ENCODE measurements around the gene SEMA4B. TPM values are rescaled to one million over a fixed set of nuclear protein-coding genes. Genes with fewer than 3 reads are reported as not detected.
A peak's percentile ranks its signal among the peaks of the same experiment; 100 is the strongest.

SEMA4B gene
- total and polyA plus RNA-seq, 2 of the 8 experiments (the other 6 are each of a cell fraction or from before 2014, with no cell fraction given) = 42.7 to 43.0 TPM

- Histone ChIP-seq H2AK5ac (ENCODE audit: low read depth, low read length) (no peak overlapping the region), H2BK5ac (ENCODE audit: low read depth, low read length) (no peak overlapping the region), H3K9me3 (ENCODE audit: insufficient read depth in 2 of 2, low read depth in 1 of 2, low read length in 1 of 2) (no peaks in the 10 kb centered on the region), H4K20me1 (replicated peaks in 1 of 2; ENCODE audit: control insufficient read depth in 1 of 2, insufficient read depth in 2 of 2, low read length in 2 of 2) (peaks cover 0 to 2% of the 10 kb centered on the region in 2 experiments), H3K9ac (replicated peaks in 1 of 4; ENCODE audit: extremely low read depth in 1 of 4, low read depth in 3 of 4, low read length in 3 of 4) (no peak overlapping the region), H4K8ac (ENCODE audit: extremely low read depth, insufficient read depth, low read length) (peak overlapping the region; percentile 57; the same call in 1 of the 2 replicates), H3K14ac (ENCODE audit: insufficient read length) (no peak overlapping the region), H3K27me3 (replicated peaks in 1 of 4; ENCODE audit: control insufficient read depth in 3 of 4, extremely low read depth in 1 of 4, insufficient read depth in 3 of 4, low read length in 3 of 4) (no peaks in the 10 kb centered on the region), H3K4me1 (replicated peaks in 1 of 4; ENCODE audit: control insufficient read depth in 3 of 4, insufficient read depth in 4 of 4, low read length in 3 of 4) (peaks cover 0 to 8% (median 5%) of the 10 kb centered on the region in 4 experiments; a peak in 6 of 7 replicates), H2AFZ (ENCODE audit: low read length) (no peak overlapping the region), H3K56ac (replicated peaks; ENCODE audit: insufficient read length, low read depth, low read length) (no peak overlapping the region), H3K23ac (ENCODE audit: insufficient read length) (no peak overlapping the region), H3K79me2 (ENCODE audit: control insufficient read depth in 1 of 2, insufficient read depth in 2 of 2, low read length in 2 of 2) (no peaks in the 10 kb centered on the region), H3K36me3 (ENCODE audit: control insufficient read depth in 2 of 4, insufficient read depth in 4 of 4, low read length in 3 of 4) (no peaks in the 10 kb centered on the region), H3K23me2 (ENCODE audit: low read depth, low read length) (peaks cover 2% of the 10 kb centered on the region; the same call in 1 of the 2 replicates), H3K4ac (replicated peaks; ENCODE audit: insufficient read length, low read depth, low read length) (no peak overlapping the region), H2BK120ac (replicated peaks; ENCODE audit: low read depth, low read length) (no peak overlapping the region), H2BK20ac (ENCODE audit: low read length) (no peak overlapping the region), H2BK15ac (ENCODE audit: low read length) (no peak overlapping the region), H3K79me1 (ENCODE audit: low read depth, low read length) (peaks cover 3% of the 10 kb centered on the region; the same call in 1 of the 2 replicates), H3K27ac (ENCODE audit: low read depth, low read length) (no peak overlapping the region), H3K18ac (ENCODE audit: extremely low read depth, low read length) (no peak overlapping the region), H4K91ac (replicated peaks; ENCODE audit: insufficient read length, low read length) (no peak overlapping the region), H4K5ac (ENCODE audit: insufficient read length, low read depth, low read length) (no peak overlapping the region), H3K4me3 (ENCODE audit: extremely low read depth in 1 of 4, insufficient read depth in 2 of 4, low read depth in 3 of 4, low read length in 4 of 4) (no peak overlapping the region), H2BK12ac (ENCODE audit: low read depth, low read length) (0 out of 2 replicates have a peak overlapping the region, but pooled peaks have one; percentile 9), H3K4me2 (ENCODE audit: insufficient read depth in 1 of 2, low read depth in 2 of 2, low read length in 2 of 2) (no peak overlapping the region)
- DNase-seq (ENCODE audit: low read depth in 1 of 2, low spot score in 2 of 2) (no peak), FAIRE-seq (no peak)
- ChIA-PET CTCF (ENCODE audit: partially characterized antibody) (interaction anchor here (0.7 to 3.7 kb wide), 8 partner anchors 10 to 74 kb away, joined by 3 to 14 read pairs (median 4); partner anchors contain the start of gene SEMA4B), POLR2A (ENCODE audit: partially characterized antibody) (interaction anchor here (1.5 to 1.7 kb wide), 2 partner anchors 9 to 13 kb away, joined by 5 to 12 read pairs; partner anchors contain the start of gene SEMA4B)
- 86% methylated on average over 5 of the region's 7 CpGs; no CpG with 5 or more reads in 1 of the 2 experiments for WGBS, 2 experiments (ENCODE audit: extremely low coverage in 1 of 2, insufficient coverage in 1 of 2, insufficient read length in 1 of 2, insufficient replicate concordance in 2 of 2, low coverage in 1 of 2, low lambda C conversion rate in 2 of 2, missing lambda C conversion rate in 1 of 2)
- TF ChIP-seq RFX5 (IDR thresholded peaks at IDR 0.05; ENCODE audit: borderline replicate concordance, low read depth, low read length) (no peak), KDM5A (IDR thresholded peaks at IDR 0.05; ENCODE audit: low read length) (no peak), SAP30 (IDR thresholded peaks at IDR 0.05; ENCODE audit: insufficient read depth, insufficient replicate concordance, low read length) (no peak), BCL11A (IDR thresholded peaks at IDR 0.05; ENCODE audit: low read depth in 2 of 2, low read length in 2 of 2) (no peak), ZNF274 (IDR thresholded peaks at IDR 0.05; ENCODE audit: borderline replicate concordance, extremely low read depth, low read length) (no peak), POLR2AphosphoS5 (IDR thresholded peaks at IDR 0.05; ENCODE audit: low read depth, low read length) (no peak), SP2 (IDR thresholded peaks at IDR 0.05; ENCODE audit: low read length) (no peak), CHD2 (IDR thresholded peaks at IDR 0.05; ENCODE audit: low read length) (no peak)
These were observed 9.2 kb upstream of the SEMA4B start for GRCh38 chr15:90191794-90192509.
